GM19023 (cell line): ENCODE results near the gene TM4SF4.

Experiments
- ATAC-seq: cut with Tn5 transposase; IDR thresholded peaks from one replicate; pipeline ENCODE4 v1.9.1; 2021; ENCODE audit warnings: mild to moderate bottlenecking, moderate library complexity; ENCODE audit not compliant: unreplicated experiment

The TM4SF4 gene

GRCh38 chr3:149480326-149481017 is 6.0 kb downstream of the TM4SF4 start:
- ATAC-seq, result peak; percentile 99

DNA sequence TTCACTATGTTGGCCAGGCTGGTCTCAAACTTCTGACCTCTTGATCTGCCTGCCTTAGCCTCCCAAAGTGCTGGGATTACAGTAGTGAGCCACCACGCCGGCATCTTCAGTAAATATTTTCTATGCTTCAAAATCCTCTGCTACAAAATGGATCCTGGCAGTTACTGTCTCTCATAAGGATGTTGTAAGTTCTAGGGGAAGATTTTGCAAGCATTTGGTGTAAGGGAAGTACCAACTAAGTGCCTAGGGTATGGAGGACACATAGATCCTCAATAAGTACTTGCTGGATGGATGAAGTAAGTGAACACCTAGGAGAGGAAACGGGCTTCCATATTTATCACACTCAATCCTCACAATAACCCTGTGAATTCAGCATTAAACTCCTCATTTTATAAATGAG is 6.6 kb downstream of the TM4SF4 start:
- no peak for ATAC-seq

GRCh38 chr3:149481491-149481890 is 7.0 kb downstream of the TM4SF4 start:
- no peak for ATAC-seq

GRCh38 chr3:149486726-149487125 is 12.2 kb downstream of the TM4SF4 start:
- no peak for ATAC-seq

- ATAC-seq, result peak; percentile 88
Measured at GRCh38 chr3:149487598-149488197, 13.2 kb downstream of the TM4SF4 start.

DNA sequence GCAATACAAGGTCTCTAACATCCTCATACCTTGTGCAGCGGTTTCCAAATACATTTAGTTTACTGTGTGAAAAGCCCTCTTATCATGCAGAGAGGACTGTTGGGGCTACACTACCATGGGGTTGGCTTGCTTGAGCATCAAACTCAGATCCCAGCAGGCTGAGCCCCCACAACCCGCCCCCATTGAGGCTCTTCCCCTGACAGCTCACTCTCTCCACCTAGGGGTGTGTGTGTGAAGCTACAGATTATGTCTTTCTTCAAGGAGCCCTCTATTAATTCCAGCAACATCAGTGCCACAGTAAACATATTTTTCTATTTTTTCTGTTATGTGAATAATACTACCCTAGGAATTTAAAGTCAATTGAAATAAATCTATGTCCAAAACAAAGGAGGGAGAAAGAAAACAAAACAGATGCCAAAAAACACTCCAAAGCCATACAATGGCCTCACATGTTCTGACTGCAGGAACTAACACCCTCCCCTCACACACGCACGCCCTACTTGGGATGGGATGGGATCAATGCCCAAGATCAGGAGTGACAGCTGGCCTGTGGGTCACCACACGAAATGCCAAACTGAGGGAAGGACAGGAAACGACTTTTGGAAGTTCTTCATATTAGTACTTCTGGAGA is 14.7 kb downstream of the TM4SF4 start:
- no peak for ATAC-seq

GRCh38 chr3:149490260-149490971 is 15.9 kb downstream of the TM4SF4 start:
- ATAC-seq, result no peak

- ATAC-seq, result no peak
Measured at GRCh38 chr3:149493315-149494021, 19.0 kb downstream of the TM4SF4 start.

DNA sequence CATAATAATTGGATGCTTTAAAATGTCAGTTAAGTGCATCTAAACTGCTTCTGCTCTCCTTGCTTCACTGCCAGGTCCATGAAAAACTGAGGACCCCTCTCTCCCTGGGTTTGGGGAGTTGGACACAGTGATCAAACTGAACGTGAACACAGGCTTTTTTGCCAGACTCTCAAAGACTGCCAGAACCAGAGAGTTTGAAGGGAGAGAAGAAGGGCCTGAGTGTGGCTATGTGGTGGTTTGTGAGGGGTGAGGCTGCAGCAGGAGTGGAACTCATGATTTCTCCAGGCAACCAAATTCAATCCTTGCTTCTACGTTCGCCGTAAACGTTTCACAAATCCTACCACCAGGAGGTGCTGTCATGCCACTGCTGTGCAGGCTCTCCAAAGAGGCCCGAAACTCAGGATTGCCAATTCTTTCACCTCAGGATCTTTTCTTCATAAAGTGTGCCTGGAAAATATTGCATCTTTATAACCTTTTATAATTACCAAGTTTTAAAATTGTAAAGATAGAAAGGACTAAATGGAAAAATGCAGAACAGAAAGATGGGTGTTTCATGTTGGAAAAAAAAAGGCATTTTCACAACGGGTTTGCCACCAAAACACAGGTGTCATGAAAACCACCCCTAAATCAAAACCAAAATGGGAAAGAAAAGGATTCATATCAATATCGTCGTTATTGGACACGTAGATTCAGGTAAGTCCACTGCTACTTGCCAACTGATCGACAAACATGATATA is 19.7 kb downstream of the TM4SF4 start:
- ATAC-seq, result no peak

DNA sequence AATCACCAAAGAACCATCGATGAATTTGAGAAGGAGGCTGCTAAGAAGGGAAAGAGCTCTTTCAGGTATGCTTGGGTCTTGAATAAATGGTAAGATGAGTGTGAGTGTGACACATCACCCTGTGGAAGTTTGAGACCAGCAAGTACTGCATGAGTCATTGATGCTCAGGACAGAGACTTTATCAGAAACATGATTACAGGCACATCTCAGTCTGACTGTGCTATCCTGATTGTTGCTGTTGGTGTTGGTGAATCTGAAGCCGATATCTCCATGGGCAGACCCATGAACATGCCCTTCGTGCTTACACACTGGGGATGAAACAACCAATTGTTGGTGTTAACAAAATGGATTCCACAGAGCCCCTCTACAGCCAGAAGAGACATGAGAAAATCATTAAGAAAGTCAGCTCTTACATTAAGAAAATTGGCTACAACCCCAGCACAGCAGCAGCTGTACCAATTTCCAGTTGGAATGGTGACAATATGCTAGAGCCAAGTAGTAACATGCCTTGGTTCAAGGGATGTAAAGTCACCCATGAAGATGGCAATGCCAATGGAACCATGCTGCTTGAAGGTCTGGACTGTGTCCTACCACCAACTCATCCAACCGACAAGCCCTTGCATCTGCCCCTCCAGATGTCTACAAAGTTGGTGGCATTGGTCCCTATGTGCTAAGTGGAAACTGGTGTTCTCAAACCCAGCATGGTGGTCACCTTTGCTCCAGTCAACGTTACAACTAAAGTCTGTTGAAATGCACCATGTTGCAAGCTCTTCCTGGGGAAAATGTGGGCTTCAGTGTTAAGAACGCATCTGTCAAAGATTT is 20.5 kb downstream of the TM4SF4 start:
- ATAC-seq, result no peak

DNA sequence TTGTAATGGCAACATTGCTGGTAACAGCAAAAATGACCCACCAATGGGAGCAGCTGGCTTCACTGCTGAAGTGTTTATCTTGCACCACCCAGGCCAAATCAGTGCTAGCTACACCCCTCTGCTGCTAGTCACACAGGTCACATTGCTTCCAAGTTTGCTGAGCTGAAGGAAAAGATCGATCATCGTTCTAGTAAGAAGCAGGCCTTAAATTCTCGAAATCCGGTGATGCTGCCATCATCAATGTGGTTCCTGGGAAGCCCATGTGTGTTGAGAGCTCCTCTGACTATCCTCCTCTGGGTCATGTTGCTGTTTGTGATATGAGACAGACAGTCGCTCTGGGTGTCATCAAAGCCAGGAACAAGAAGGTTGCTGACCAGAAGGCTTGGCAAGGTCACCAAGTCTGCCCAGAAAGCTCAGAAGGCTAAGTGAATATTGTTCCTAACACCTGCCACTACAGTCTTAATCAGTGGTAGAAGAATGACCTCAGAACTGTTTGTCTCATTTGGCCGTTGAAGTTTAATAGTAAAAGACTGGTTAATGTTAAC is 21.2 kb downstream of the TM4SF4 start:
- ATAC-seq, result no peak

GRCh38 chr3:149496891-149497290 is 22.4 kb downstream of the TM4SF4 start:
- ATAC-seq, result no peak

GRCh38 chr3:149497966-149498670 is 23.6 kb downstream of the TM4SF4 start:
- no peak for ATAC-seq

DNA sequence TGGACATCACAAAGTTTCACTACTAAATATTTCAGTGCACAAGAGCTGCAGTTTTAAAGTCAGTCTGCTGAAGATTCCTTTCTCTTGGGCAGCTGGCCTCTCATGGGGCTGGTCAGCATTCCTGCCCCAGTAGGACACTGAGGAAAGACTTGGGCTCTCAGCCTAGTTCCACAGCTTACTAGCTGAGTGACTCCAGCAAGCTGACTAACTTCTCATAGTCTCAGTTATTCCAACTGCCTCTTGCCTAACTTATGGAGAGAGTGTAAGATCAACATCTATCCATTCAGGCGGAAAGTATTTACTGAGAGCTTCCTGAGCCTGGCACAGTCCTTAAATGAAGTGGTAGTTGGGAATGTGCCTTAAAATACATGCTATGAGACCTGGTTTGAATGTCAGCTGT is 27.0 kb downstream of the TM4SF4 start:
- ATAC-seq, result no peak

- no peak for ATAC-seq
Measured at GRCh38 chr3:149502438-149502837, 27.9 kb downstream of the TM4SF4 start.

GRCh38 chr3:149506540-149506939 is 32.0 kb downstream of the TM4SF4 start:
- no peak for ATAC-seq

GRCh38 chr3:149506965-149507364 is 32.5 kb downstream of the TM4SF4 start:
- ATAC-seq, result no peak

DNA sequence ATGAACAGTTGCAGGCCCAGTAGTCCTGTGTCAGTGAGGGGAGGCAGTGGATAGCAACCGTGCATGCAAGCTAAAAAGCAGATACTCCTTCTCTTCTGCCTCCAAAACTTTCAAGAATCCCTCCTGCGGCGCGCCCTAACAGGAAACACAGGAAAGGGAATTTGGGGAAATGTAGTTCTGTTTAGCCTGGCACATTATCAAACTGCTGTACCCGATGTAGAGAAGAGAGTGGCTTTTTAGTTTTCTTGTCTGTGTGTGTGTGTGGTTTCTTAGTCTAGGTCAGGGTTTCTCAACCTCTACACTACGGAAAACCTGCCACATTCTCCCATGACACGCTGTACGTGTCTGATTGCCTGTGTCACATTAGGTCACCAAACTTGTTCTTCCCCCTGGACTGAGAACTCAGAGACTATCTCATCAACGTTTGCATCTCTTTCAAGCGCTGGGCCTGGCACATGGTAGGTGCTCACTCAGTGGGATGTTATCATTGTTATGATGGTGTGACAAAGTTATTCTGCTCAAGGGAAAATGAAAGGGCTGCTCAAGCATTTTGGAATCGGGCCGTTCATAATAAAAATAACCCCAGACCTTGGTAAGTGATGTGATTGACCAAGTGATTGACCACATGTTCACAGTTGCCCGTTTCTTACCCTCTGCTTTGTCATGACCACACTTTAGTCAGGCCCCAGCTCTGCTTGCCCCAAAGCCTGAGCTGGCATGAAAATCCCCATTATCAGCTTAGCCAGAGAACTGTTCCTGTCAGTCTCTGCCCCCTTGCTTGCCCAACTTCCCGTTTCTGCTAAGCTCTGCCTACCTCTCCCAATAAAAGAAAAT is 33.2 kb downstream of the TM4SF4 start:
- no peak for ATAC-seq
